ENCODE results near the gene FBXL16.
"Not testable (repeated sequence)": the region's sequence is repeated elsewhere in the genome, so short reads cannot be mapped to it uniquely, and the experiment has no call there.

Gene FBXL16

DNA sequence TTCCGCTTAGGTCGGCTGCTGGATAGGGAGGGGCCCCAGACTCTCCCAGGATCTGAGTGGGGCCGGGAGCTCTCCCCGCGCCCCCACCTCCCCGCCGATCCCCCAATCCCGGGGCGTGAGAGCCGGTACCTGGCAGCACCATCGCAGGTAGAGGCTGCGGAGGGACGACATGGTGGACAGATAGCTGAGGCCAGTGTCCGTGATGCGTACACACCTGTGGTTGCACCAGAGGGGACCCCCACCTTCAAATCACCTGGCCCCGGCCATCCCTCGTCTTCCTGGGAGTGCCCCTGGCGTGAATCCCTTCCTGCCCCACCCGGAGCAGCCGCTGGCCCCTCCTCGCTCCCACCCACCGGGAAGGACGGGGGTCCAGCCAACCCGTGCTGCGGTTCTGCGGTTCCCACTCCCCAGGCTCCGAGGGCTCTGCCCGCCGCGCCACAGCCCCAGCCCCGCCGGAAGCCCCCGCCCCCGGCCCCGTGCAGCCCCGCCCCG lies 10.7 kb downstream of the FBXL16 start:
- H3K9me3 ChIP-seq, result no peaks in the 10 kb centered on the region
- intact Hi-C loops (cut with DNase I; ENCODE audit: low total_unique reads), result no loop called here
- TF ChIP-seq, protein P1, sequence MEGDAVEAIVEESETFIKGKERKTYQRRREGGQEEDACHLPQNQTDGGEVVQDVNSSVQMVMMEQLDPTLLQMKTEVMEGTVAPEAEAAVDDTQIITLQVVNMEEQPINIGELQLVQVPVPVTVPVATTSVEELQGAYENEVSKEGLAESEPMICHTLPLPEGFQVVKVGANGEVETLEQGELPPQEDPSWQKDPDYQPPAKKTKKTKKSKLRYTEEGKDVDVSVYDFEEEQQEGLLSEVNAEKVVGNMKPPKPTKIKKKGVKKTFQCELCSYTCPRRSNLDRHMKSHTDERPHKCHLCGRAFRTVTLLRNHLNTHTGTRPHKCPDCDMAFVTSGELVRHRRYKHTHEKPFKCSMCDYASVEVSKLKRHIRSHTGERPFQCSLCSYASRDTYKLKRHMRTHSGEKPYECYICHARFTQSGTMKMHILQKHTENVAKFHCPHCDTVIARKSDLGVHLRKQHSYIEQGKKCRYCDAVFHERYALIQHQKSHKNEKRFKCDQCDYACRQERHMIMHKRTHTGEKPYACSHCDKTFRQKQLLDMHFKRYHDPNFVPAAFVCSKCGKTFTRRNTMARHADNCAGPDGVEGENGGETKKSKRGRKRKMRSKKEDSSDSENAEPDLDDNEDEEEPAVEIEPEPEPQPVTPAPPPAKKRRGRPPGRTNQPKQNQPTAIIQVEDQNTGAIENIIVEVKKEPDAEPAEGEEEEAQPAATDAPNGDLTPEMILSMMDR (IDR thresholded peaks at IDR 0.05), result no peak
- peaks cover 0 to 38% (median 23%) of the 10 kb centered on the region in 4 donors for H3K4me1 ChIP-seq
- no peak for DNase-seq
- H3K27me3 ChIP-seq, result peaks cover 9 to 81% of the 10 kb centered on the region in 2 donors
- H3K27ac ChIP-seq, result no peak overlapping the region
- H3K36me3 ChIP-seq, result no peaks in the 10 kb centered on the region
- no peak overlapping the region for H3K4me3 ChIP-seq

DNA sequence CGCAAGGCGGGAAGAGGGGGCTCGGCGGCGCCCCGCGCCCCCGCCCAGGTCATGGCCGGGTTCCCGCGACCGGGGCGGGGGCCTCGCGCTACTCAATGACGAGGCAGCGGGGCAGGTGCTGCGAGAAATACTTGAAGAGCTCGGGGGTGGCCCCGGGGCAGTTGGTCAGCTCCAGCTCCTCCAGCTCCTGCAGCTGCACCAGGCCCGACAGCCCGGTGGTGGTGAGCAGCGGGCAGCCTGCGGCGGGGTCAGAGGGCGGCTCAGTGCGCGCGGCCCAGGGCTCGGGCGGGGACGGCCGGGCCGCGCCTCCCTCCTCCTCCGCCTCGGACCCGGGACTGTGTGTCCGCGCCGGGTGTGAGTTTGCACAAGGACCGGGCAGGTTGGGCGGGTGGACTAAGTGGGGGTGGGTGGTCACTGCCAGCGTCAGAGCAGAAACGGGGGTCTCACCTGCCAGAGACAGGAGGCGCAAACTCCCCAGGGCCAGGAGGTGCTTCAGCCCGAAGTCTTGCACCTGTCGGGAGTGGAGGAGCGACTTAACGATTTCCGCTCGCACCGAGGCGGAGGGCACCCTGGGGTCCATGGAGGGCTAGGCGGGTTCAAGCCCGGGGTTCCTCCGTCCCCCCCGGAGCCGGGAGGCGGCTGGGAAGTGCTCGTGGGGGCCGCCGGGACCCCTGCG lies 11.3 kb downstream of the FBXL16 start:
- intact Hi-C loops (cut with DNase I; ENCODE audit: low total_unique reads), result no loop called here
- Histone ChIP-seq H3K27me3 (peaks cover 9 to 75% of the 10 kb centered on the region in 2 donors), H3K36me3 (no peaks in the 10 kb centered on the region), H3K27ac (no peak overlapping the region), H3K9me3 (no peaks in the 10 kb centered on the region), H3K4me3 (no peak overlapping the region), H3K4me1 (peaks cover 0 to 44% (median 29%) of the 10 kb centered on the region in 4 donors)
- TF ChIP-seq, protein P1 (IDR thresholded peaks at IDR 0.05), result no peak
- no peak for DNase-seq

DNA sequence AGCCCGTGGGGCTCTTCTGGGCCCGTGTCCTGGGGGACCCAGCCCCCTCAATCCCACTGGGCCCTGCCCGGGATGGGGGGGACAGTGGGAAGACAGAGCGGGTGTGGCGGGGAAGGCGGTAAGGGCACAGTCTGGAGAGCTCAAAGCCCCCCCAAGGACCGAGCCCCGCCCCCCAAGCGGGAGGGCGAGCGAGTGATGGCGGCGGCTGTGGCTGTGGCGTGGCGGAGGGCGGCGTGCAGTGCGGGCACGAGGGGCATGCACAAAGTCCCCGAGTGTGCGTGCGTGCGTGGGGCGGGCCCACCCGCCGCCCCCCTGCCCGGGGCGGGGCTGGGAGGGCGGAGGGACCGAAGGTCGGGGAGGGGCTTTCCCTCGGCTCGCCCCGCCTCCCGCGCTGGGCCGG lies 11.8 kb downstream of the FBXL16 start:
- no peaks in the 10 kb centered on the region for H3K36me3 ChIP-seq
- H3K4me1 ChIP-seq, result peaks cover 0 to 50% (median 34%) of the 10 kb centered on the region in 4 donors
- H3K4me3 ChIP-seq, result no peak overlapping the region
- no peak for DNase-seq
- H3K27ac ChIP-seq, result no peak overlapping the region
- intact Hi-C loops (cut with DNase I; ENCODE audit: low total_unique reads), result no loop called here
- H3K9me3 ChIP-seq, result no peaks in the 10 kb centered on the region
- TF ChIP-seq, protein P1 (IDR thresholded peaks at IDR 0.05), result no peak
- peaks cover 9 to 71% of the 10 kb centered on the region in 2 donors for H3K27me3 ChIP-seq

DNA sequence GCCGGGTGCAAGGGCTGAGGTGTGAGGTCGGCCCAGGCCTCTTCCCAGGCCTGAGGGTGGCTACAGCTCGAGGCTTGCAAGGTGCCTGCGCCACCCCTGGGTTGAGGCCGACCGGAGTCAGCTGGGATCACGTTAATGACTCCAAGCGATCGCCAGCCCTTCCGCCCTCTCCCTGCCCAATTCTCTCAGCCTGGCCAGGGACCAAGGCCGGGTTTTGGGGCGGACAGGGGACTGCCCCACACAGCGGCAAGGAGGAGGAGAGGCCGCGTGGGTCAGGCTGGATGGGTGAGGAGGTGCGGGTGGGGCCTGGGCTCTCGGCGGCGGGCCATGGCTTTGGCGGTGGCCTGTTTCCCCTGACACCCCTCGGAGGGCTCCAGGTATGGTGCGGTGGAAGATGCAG lies 12.2 kb downstream of the FBXL16 start:
- no peak for DNase-seq
- Histone ChIP-seq H3K4me3 (no peak overlapping the region), H3K36me3 (no peaks in the 10 kb centered on the region), H3K27ac (no peak overlapping the region), H3K27me3 (peaks cover 9 to 69% of the 10 kb centered on the region in 2 donors), H3K9me3 (no peaks in the 10 kb centered on the region), H3K4me1 (peaks cover 0 to 54% (median 37%) of the 10 kb centered on the region in 4 donors)
- intact Hi-C loops (cut with DNase I; ENCODE audit: low total_unique reads), result no loop called here
- TF ChIP-seq, protein P1 (IDR thresholded peaks at IDR 0.05), result no peak

DNA sequence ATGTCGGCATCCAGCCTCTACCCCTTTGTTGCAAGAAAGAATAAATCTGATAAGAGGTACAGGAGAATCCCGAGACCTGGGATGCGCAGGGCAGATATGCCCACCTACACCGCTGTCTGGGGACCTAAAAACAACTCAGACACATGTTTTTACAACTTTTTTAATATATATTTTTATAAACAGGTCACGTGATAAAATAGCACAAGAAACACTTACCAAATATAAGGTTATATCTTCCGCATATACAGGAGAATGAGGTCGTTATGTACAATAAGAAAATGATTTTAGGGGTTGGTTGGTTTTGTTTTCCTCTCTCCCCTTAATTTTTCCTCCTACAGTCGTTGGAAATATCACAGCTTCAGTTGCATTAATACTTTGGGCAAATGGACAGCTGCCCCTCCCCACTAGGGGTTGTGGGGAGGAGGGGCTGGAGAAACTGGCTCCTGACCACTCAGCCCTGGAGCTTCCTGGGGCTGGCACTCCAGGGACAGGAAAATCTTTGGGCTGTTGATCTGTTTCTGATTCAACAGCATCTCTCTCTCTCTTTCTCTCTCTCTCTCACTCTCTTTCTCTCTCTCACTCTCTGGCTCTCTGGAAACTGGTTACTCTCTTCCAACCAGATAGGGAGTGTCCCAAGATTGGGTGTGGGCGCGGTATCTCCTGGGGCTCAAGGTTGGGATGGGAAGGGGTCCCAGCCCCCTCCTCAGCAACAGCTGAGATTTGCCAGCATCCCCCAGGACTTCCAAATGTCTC lies 13.1 kb downstream of the FBXL16 start:
- no peak for DNase-seq
- Histone ChIP-seq H3K9me3 (no peaks in the 10 kb centered on the region), H3K4me3 (no peak overlapping the region), H3K36me3 (peaks cover 0 to 5% (median 0%) of the 10 kb centered on the region in 3 donors), H3K4me1 (peaks cover 0 to 55% (median 38%) of the 10 kb centered on the region in 4 donors), H3K27me3 (peaks cover 9 to 61% of the 10 kb centered on the region in 2 donors), H3K27ac (no peak overlapping the region)
- TF ChIP-seq, protein P1 (IDR thresholded peaks at IDR 0.05), result no peak
- intact Hi-C loops (cut with DNase I; ENCODE audit: low total_unique reads), result no loop called here

DNA sequence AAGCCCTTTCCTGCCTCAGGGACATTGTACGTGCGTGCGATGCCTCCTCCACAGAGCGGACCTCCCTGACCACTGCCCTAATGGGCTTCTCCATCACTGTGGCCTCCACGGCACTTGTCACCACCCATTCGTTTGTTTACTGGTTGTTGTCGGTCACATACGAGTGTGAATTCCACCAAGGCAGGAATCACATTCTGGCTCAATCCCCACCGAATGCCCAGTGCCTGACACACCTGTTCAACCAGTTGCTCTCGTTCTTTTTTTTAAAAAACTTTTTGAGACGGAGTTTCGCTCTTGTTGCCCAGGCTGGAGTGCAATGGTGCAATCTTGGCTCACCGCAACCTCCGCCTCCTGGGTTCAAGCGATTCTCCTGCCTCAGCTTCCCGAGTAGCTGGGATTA lies 14.4 kb downstream of the FBXL16 start:
- DNase-seq; H3K27ac ChIP-seq; H3K9me3 ChIP-seq; H3K4me3 ChIP-seq; intact Hi-C loops (cut with DNase I; ENCODE audit: low total_unique reads): not testable (repeated sequence)
- Histone ChIP-seq H3K4me1 (peaks cover 0 to 57% (median 39%) of the 10 kb centered on the region in 4 donors), H3K27me3 (peaks cover 9 to 48% of the 10 kb centered on the region in 2 donors), H3K36me3 (peaks cover 0 to 17% (median 7%) of the 10 kb centered on the region in 3 donors)
